Measurements from ENCODE around the gene CPA5. TPM values are rescaled to one million over a fixed set of nuclear protein-coding genes. Genes with fewer than 3 reads are reported as not detected.

CPA5 gene
- total and polyA plus RNA-seq, 9 of the 15 experiments (the other 6 are each of a cell fraction or from before 2014, with no cell fraction given) = 0.13 to 2.4 (median 0.91) TPM

DNA sequence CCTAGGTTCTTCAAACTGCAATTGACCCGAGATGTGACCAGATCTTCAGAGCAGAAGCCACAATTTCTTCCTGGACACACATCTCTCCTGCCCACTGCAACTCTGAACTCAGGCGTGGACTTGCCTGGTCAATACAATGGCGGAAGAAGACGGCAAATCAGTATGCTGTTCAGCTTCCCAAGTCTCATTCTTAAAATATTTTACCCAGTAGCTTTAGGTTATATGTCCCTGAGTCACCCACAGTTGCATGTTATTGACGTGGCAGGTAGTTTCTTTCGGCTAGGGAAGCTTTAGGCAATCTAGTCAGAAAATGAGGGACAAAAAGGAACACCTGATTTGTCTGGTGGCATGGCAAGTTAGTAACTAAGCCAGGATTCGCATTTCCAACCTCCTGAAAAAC is 73.7 kb downstream of the CPA5 start:
- TF ChIP-seq ZNF436 (CRISPR knock-in tag; IDR thresholded peaks at IDR 0.05) = no peak
- TF ChIP-seq ATF7 (IDR thresholded peaks at IDR 0.05) = no peak
- H4K20me1 ChIP-seq (replicated peaks; ENCODE audit: control insufficient read depth, insufficient read depth, low read length) = no peaks in the 10 kb centered on the region
- no peak overlapping the region for H3K4me3 ChIP-seq
- no peak overlapping the region for H3K27ac ChIP-seq (ENCODE audit: extremely low read depth, low read depth, low read length)
- H3K4me1 ChIP-seq (replicated peaks in 1 of 2; ENCODE audit: control insufficient read depth in 2 of 2, insufficient read depth in 2 of 2, low read length in 2 of 2) = no peaks in the 10 kb centered on the region
- no peak overlapping the region for H3K9ac ChIP-seq (ENCODE audit: insufficient read depth in 1 of 2, low read depth in 2 of 2, low read length in 2 of 2)
- BruUV-seq (replicated peaks) = no TSS peak
- no peaks in the 10 kb centered on the region for H3K9me1 ChIP-seq (ENCODE audit: control insufficient read depth, insufficient read depth, low read length)
- ATAC-seq (no peak), DNase-seq (ENCODE audit: extremely low read depth in 1 of 4, low spot score in 3 of 4) (no peak), FAIRE-seq (no peak)
- in situ Hi-C loops (cut with MboI) = no loop called here
- H3K4me2 ChIP-seq (ENCODE audit: insufficient read depth, low read length) = no peak overlapping the region
- H3K9me3 ChIP-seq (replicated peaks; ENCODE audit: control insufficient read depth, insufficient read depth, low read depth, low read length) = no peaks in the 10 kb centered on the region
- peaks cover 2 to 6% of the 10 kb centered on the region in 2 experiments; a peak in 3 of 5 replicates for H3K27me3 ChIP-seq (ENCODE audit: control insufficient read depth in 2 of 2, insufficient read depth in 2 of 2, low read length in 2 of 2)
- ChIA-PET POLR2A (no interaction called here), CTCF (ENCODE audit: low intra/inter-chr PET ratio) (no interaction called here)
- H2AFZ ChIP-seq (ENCODE audit: low read depth, low read length) = no peak overlapping the region
- no peaks in the 10 kb centered on the region for H3K79me2 ChIP-seq (ENCODE audit: control insufficient read depth, insufficient read depth, low read length)
- intact Hi-C loops (cut with micrococcal nuclease) = no loop called here
- no peaks in the 10 kb centered on the region for H3K36me3 ChIP-seq (ENCODE audit: control insufficient read depth, insufficient read depth, low read length)
- 32% methylated on average over 7 of the region's 7 CpGs for WGBS (ENCODE audit: insufficient coverage, low coverage, missing lambda C conversion rate)

Other genes with a start within 250 kb of the CPA5 start
- 36.8 and 37.9 TPM in 2 replicates for gene TMEM209, start 139.4 kb upstream of the CPA5 start, total RNA-seq (2014; rRNA removed)
- 77.2 and 88.2 TPM in 2 replicates for gene TMEM209, start 139.4 kb upstream of the CPA5 start, total RNA-seq (2014; rRNA removed; fragmentation: Illumina TruSeq; extraction: Trizol)
- gene TMEM209, start 139.4 kb upstream of the CPA5 start, total RNA-seq (2015; rRNA removed; fragmentation: Illumina TruSeq; extraction: Trizol) = 67.3 and 75.1 TPM in 2 replicates
- 68.9 and 76.6 TPM in 2 replicates for gene TMEM209, start 139.4 kb upstream of the CPA5 start, total RNA-seq (2021)
- gene TMEM209, start 139.4 kb upstream of the CPA5 start, polyA plus RNA-seq (2011; rRNA removed) = 116 and 182 TPM in 2 replicates
- gene TMEM209, start 139.4 kb upstream of the CPA5 start, polyA plus RNA-seq (2014; fragmentation: Illumina TruSeq; extraction: Trizol) = 72.4 and 88.5 TPM in 2 replicates
- gene TMEM209, start 139.4 kb upstream of the CPA5 start, polyA plus RNA-seq (2014; fragmentation: Nextera tagmentation; extraction: Ambion mirVana) = 10 to 100 TPM; 74.6 to 82.1 TPM
- gene TMEM209, start 139.4 kb upstream of the CPA5 start, polyA plus RNA-seq (2014; rRNA removed) = 42.7 and 48.0 TPM in 2 replicates
- not detected in 2 replicates for gene SSMEM1, start 137.0 kb upstream of the CPA5 start, total RNA-seq (2014; rRNA removed)
- gene SSMEM1, start 137.0 kb upstream of the CPA5 start, total RNA-seq (2014; rRNA removed; fragmentation: Illumina TruSeq; extraction: Trizol) = 0.18 and 0.32 TPM in 2 replicates
- not detected in 2 replicates for gene SSMEM1, start 137.0 kb upstream of the CPA5 start, total RNA-seq (2015; rRNA removed; fragmentation: Illumina TruSeq; extraction: Trizol)
- 0.16 TPM in 1 of 2 replicates, not detected in the other for gene SSMEM1, start 137.0 kb upstream of the CPA5 start, total RNA-seq (2021)
- 0.12 and 0.13 TPM in 2 replicates for gene SSMEM1, start 137.0 kb upstream of the CPA5 start, polyA plus RNA-seq (2011; rRNA removed)
- 0.25 TPM in 1 of 2 replicates, not detected in the other for gene SSMEM1, start 137.0 kb upstream of the CPA5 start, polyA plus RNA-seq (2014; fragmentation: Illumina TruSeq; extraction: Trizol)
- gene SSMEM1, start 137.0 kb upstream of the CPA5 start, polyA plus RNA-seq (2014; fragmentation: Nextera tagmentation; extraction: Ambion mirVana) = under 1 TPM; 0.10 to 0.28 TPM
- not detected in 2 replicates for gene SSMEM1, start 137.0 kb upstream of the CPA5 start, polyA plus RNA-seq (2014; rRNA removed)
- gene CPA2, start 78.0 kb upstream of the CPA5 start, total RNA-seq (2014; rRNA removed) = 0.24 TPM in 1 of 2 replicates, not detected in the other
- not detected in 2 replicates for gene CPA2, start 78.0 kb upstream of the CPA5 start, total RNA-seq (2014; rRNA removed; fragmentation: Illumina TruSeq; extraction: Trizol)
- gene CPA2, start 78.0 kb upstream of the CPA5 start, total RNA-seq (2015; rRNA removed; fragmentation: Illumina TruSeq; extraction: Trizol) = not detected in 2 replicates
- gene CPA2, start 78.0 kb upstream of the CPA5 start, total RNA-seq (2021) = 0.84 and 1.2 TPM in 2 replicates
- 0.11 TPM in 1 of 2 replicates, not detected in the other for gene CPA2, start 78.0 kb upstream of the CPA5 start, polyA plus RNA-seq (2011; rRNA removed)
- gene CPA2, start 78.0 kb upstream of the CPA5 start, polyA plus RNA-seq (2014; fragmentation: Illumina TruSeq; extraction: Trizol) = 0.09 TPM in 1 of 2 replicates, not detected in the other
- under 1 TPM in 1 of 2 experiments, not detected in 1; 0.04 TPM for gene CPA2, start 78.0 kb upstream of the CPA5 start, polyA plus RNA-seq (2014; fragmentation: Nextera tagmentation; extraction: Ambion mirVana)
- gene CPA2, start 78.0 kb upstream of the CPA5 start, polyA plus RNA-seq (2014; rRNA removed) = 0.05 and 0.20 TPM in 2 replicates
- gene CPA4, start 51.7 kb upstream of the CPA5 start, total RNA-seq (2014; rRNA removed) = not detected in 2 replicates
- not detected in 2 replicates for gene CPA4, start 51.7 kb upstream of the CPA5 start, total RNA-seq (2014; rRNA removed; fragmentation: Illumina TruSeq; extraction: Trizol)
- not detected in 2 replicates for gene CPA4, start 51.7 kb upstream of the CPA5 start, total RNA-seq (2015; rRNA removed; fragmentation: Illumina TruSeq; extraction: Trizol)
- not detected in 2 replicates for gene CPA4, start 51.7 kb upstream of the CPA5 start, total RNA-seq (2021)
- 0.05 TPM in 1 of 2 replicates, not detected in the other for gene CPA4, start 51.7 kb upstream of the CPA5 start, polyA plus RNA-seq (2011; rRNA removed)
- gene CPA4, start 51.7 kb upstream of the CPA5 start, polyA plus RNA-seq (2014; fragmentation: Illumina TruSeq; extraction: Trizol) = not detected in 2 replicates
- not detected for gene CPA4, start 51.7 kb upstream of the CPA5 start, polyA plus RNA-seq (2014; fragmentation: Nextera tagmentation; extraction: Ambion mirVana)
- gene CPA4, start 51.7 kb upstream of the CPA5 start, polyA plus RNA-seq (2014; rRNA removed) = not detected in 2 replicates
- gene CPA1, start 35.7 kb downstream of the CPA5 start, total RNA-seq (2014; rRNA removed) = not detected in 2 replicates
- gene CPA1, start 35.7 kb downstream of the CPA5 start, total RNA-seq (2014; rRNA removed; fragmentation: Illumina TruSeq; extraction: Trizol) = not detected in 2 replicates
- gene CPA1, start 35.7 kb downstream of the CPA5 start, total RNA-seq (2015; rRNA removed; fragmentation: Illumina TruSeq; extraction: Trizol) = not detected in 2 replicates
- gene CPA1, start 35.7 kb downstream of the CPA5 start, total RNA-seq (2021) = 6.5 and 9.7 TPM in 2 replicates
- not detected in 2 replicates for gene CPA1, start 35.7 kb downstream of the CPA5 start, polyA plus RNA-seq (2011; rRNA removed)
- not detected in 2 replicates for gene CPA1, start 35.7 kb downstream of the CPA5 start, polyA plus RNA-seq (2014; fragmentation: Illumina TruSeq; extraction: Trizol)
- not detected for gene CPA1, start 35.7 kb downstream of the CPA5 start, polyA plus RNA-seq (2014; fragmentation: Nextera tagmentation; extraction: Ambion mirVana)
- not detected in 2 replicates for gene CPA1, start 35.7 kb downstream of the CPA5 start, polyA plus RNA-seq (2014; rRNA removed)
- gene CEP41, start 96.2 kb downstream of the CPA5 start, total RNA-seq (2014; rRNA removed) = 1.5 and 4.2 TPM in 2 replicates
- 4.9 and 8.0 TPM in 2 replicates for gene CEP41, start 96.2 kb downstream of the CPA5 start, total RNA-seq (2014; rRNA removed; fragmentation: Illumina TruSeq; extraction: Trizol)
- gene CEP41, start 96.2 kb downstream of the CPA5 start, total RNA-seq (2015; rRNA removed; fragmentation: Illumina TruSeq; extraction: Trizol) = 4.6 and 5.0 TPM in 2 replicates
- 5.6 and 6.4 TPM in 2 replicates for gene CEP41, start 96.2 kb downstream of the CPA5 start, total RNA-seq (2021)
- gene CEP41, start 96.2 kb downstream of the CPA5 start, polyA plus RNA-seq (2011; rRNA removed) = 4.4 and 9.2 TPM in 2 replicates
- 8.1 and 10.9 TPM in 2 replicates for gene CEP41, start 96.2 kb downstream of the CPA5 start, polyA plus RNA-seq (2014; fragmentation: Illumina TruSeq; extraction: Trizol)
- 10 to 100 TPM; 15.3 to 15.5 TPM for gene CEP41, start 96.2 kb downstream of the CPA5 start, polyA plus RNA-seq (2014; fragmentation: Nextera tagmentation; extraction: Ambion mirVana)
- 5.8 and 7.4 TPM in 2 replicates for gene CEP41, start 96.2 kb downstream of the CPA5 start, polyA plus RNA-seq (2014; rRNA removed)
- gene MEST, start 147.3 kb downstream of the CPA5 start, total RNA-seq (2014; rRNA removed) = 0.04 and 0.14 TPM in 2 replicates
- 0.18 and 0.26 TPM in 2 replicates for gene MEST, start 147.3 kb downstream of the CPA5 start, total RNA-seq (2014; rRNA removed; fragmentation: Illumina TruSeq; extraction: Trizol)
- gene MEST, start 147.3 kb downstream of the CPA5 start, total RNA-seq (2015; rRNA removed; fragmentation: Illumina TruSeq; extraction: Trizol) = 0.41 TPM in 1 of 2 replicates, not detected in the other
- 0.62 and 1.0 TPM in 2 replicates for gene MEST, start 147.3 kb downstream of the CPA5 start, total RNA-seq (2021)
- gene MEST, start 147.3 kb downstream of the CPA5 start, polyA plus RNA-seq (2011; rRNA removed) = 0.27 and 0.74 TPM in 2 replicates
- 0.34 TPM in 1 of 2 replicates, not detected in the other for gene MEST, start 147.3 kb downstream of the CPA5 start, polyA plus RNA-seq (2014; fragmentation: Illumina TruSeq; extraction: Trizol)
- gene MEST, start 147.3 kb downstream of the CPA5 start, polyA plus RNA-seq (2014; fragmentation: Nextera tagmentation; extraction: Ambion mirVana) = under 1 TPM; 0.38 to 0.56 TPM
- gene MEST, start 147.3 kb downstream of the CPA5 start, polyA plus RNA-seq (2014; rRNA removed) = 0.04 and 0.38 TPM in 2 replicates

Measured in K562 (cell line).